GM19193 (cell line): ENCODE measurements around the gene TBC1D9B.
A peak's percentile ranks its signal among the peaks of the same experiment; 100 is the strongest.

Source experiments
- POLR2A ChIP-seq: IDR thresholded peaks from 4 replicates; pipeline ENCODE4 v1.6.1; 2011; ENCODE audit not compliant: insufficient read depth, insufficient read length; ENCODE audit errors: extremely low read depth

Gene TBC1D9B

GRCh38 chr5:179907556-179908324 lies at the start of gene TBC1D9B:
Gene TBC1D9B, minus strand, starts transcription at chr5:179907897. Its CDS starts 76 bp downstream, at chr5:179907821.
- TF ChIP-seq POLR2A: peak; percentile 80

- no peak for TF ChIP-seq POLR2A
Measured at GRCh38 chr5:179955630-179956029, 47.9 kb upstream of the TBC1D9B start.

- TF ChIP-seq POLR2A: no peak
Measured at GRCh38 chr5:179955062-179955461, 47.4 kb upstream of the TBC1D9B start.

- no peak for TF ChIP-seq POLR2A
Measured at GRCh38 chr5:179954434-179954833, 46.7 kb upstream of the TBC1D9B start.

GRCh38 chr5:179953987-179954386 lies 46.3 kb upstream of the TBC1D9B start:
- TF ChIP-seq POLR2A: no peak

GRCh38 chr5:179936976-179937681 lies 29.4 kb upstream of the TBC1D9B start:
- TF ChIP-seq POLR2A: no peak

- TF ChIP-seq POLR2A: no peak
Measured at GRCh38 chr5:179930788-179931473, 23.2 kb upstream of the TBC1D9B start.

- no peak for TF ChIP-seq POLR2A
Measured at GRCh38 chr5:179927824-179928223, 20.1 kb upstream of the TBC1D9B start.

- TF ChIP-seq POLR2A: no peak
Measured at GRCh38 chr5:179926657-179927056, 19.0 kb upstream of the TBC1D9B start.

GRCh38 chr5:179923436-179923835 lies 15.7 kb upstream of the TBC1D9B start:
- no peak for TF ChIP-seq POLR2A

GRCh38 chr5:179920175-179920574 lies 12.5 kb upstream of the TBC1D9B start:
- no peak for TF ChIP-seq POLR2A

- no peak for TF ChIP-seq POLR2A
Measured at GRCh38 chr5:179919487-179920060, 11.9 kb upstream of the TBC1D9B start.

GRCh38 chr5:179918742-179919486 lies 11.2 kb upstream of the TBC1D9B start:
- no peak for TF ChIP-seq POLR2A

GRCh38 chr5:179916523-179916922 lies 8.8 kb upstream of the TBC1D9B start:
- no peak for TF ChIP-seq POLR2A
